SKM-1 treated with dmso at 0.1 percent for 144 hours (cell line): Measurements from ENCODE around the gene POLR2J3.
"Not testable (repeated sequence)": the region's sequence is repeated elsewhere in the genome, so short reads cannot be mapped to it uniquely, and the experiment has no call there.

Experiments used
- DNase-seq: peaks from one replicate; lab custom pipeline; 2025; ENCODE audit not compliant: unreplicated experiment; lab: John Stamatoyannopoulos, UW

The POLR2J3 gene

DNA sequence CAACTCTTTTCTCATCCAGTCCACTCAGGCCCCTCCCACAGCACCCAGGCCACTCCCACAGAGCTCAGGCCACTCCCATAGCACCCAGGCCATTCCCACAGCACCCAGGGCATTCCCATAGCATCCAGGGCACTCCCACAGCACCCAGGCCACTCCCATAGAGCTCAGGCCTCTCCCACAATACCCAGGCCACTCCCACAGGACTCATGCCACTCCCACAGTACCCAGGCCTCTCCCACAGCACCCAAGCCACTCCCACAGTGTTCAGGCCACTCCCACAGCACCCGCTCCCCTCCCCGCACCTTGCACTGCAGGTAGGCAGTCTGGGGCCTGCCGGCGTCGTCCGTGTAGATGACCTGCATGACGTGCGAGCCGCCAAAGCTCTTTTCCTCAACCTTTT is 17.5 kb upstream of the POLR2J3 start:
- not testable (repeated sequence) for DNase-seq

DNA sequence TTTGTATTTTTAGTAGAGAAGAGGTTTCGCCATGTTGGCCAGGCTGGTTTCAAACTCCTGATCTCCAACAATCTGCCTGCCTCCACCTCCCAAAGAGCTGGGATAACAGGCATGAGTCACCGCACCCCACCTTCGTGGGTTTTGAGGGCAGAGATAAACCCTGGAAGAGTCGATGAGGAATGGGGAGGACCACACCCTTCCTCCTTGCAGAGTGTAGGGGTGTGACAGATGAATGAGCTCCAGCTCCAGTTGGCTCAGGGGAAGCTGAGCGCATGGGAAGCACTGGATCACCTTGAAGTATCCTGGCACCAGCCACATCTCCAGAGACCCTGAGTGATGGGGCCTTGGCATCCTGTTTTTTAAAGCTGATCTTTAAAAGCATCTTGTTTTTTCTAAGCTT is 11.1 kb upstream of the POLR2J3 start:
- not testable (repeated sequence) for DNase-seq

DNA sequence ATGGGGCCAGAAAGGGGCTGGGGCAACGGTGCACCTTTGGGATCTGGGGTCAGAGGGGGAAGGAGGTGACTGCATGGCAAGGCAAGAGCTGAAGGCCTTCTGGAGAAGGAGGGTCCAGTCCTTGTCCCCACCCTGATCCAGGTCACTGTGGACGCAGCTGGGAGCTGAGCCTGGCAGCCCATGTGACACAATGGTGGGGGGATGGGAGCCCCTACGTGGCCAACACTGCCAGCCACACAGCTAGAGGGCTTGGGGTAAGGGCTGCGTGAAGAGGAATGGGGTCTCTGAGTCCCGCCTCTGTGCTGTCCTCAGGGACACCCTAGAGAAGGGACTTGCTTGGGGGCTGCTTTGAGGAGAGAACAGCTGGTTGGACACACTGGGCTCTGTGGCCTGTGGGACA is 9.3 kb upstream of the POLR2J3 start:
- not testable (repeated sequence) for DNase-seq

DNA sequence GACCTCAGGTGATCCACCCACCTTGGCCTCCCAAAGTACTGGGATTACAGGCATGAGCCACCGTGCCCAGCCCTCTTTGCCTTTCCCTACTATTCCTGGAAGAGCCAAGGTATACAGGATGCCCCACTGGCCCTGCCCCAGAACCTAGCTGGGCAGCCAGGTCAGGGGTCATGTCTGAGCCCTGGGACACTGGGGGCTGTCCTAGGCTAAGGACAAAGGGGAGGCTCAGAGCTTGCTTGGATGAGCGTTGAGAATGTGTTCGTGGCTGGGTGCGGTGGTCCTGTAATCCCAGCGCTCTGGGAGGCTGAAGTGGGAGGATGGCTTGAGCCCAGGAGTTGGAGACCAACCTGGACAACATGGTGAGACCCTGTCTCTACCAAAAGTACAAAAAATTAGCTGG is 6.1 kb upstream of the POLR2J3 start:
- not testable (repeated sequence) for DNase-seq

DNA sequence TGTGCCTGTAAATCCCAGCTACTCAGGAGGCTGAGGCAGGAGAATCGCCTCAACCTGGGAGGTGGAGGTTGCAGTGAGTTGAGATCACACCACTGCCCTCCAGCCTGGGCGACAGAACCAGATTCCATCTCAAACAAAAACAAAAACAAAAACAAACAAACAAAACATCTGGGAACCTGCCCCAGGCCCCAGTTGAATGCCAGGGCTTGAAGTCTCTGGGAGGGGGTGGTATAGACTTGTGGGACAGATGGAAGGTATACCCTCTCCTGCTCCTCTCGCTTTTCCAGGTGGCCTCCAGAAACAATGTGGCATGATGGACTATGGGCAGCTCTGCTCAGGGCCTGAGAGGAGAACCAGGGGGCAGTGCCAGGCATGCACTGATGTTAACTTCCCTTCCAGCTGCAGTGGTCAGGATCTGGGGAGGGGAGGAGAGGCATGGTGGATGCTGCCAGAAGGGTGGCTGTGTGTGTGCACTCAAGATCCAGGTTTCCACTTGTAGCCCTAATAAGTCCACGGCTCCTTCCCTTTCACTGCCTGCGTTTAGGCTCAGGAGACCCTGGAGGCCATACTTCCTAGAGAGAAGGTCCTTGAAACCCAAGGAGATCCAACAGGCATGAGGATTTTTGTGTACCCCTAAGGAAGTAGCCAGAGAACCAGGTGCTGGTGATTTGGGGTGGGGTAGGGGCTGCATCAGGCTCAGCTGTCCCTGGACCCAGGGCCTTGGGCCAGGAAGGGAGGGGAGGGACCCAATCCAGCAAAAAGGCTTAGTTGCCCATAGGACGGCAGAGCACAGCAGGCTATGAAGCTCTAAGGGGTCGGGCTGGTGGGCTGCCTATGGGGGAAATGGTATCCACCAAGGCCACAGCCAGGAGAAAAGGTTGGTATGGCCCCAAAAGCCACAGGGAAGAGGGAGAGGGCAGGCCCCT is 5.2 kb upstream of the POLR2J3 start:
- not testable (repeated sequence) for DNase-seq

DNA sequence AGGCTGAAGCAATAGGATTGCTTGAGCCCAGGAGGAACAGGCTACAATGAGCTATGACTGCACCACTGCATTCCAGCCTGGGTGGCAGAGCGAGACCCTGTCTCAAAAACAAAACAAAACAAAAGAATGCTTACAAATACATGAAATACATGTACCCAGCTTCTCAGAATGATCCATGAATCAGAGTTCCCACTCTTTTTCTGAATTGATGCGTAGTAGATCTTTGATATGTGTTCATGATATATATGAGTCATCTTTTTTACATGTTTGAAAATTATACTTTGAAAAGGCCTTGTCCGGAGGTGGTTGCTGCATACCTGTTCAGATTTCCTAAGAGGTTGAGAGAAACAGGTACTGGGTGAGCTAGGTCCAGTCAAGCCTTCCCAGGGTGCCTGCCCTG is 4.0 kb upstream of the POLR2J3 start:
- not testable (repeated sequence) for DNase-seq

DNA sequence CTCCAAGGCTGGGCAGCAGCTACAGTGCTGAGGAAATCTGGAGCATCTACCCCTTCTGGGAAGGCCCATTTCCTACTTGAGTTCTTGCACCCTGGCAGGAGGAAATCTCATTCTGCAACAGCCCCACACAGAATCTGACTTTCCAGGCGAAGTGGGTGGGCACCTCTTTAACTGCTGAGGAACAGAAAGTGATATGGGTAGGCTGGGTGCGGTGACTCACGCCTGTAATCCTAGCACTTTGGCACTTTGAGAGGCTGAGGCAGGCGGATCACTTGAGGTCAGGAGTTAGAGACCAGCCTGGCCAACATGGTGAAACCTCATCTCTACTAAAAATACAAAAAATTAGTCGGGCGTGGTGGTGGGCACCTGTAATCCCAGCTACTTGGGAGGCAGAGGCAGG is 2.2 kb upstream of the POLR2J3 start:
- DNase-seq, result not testable (repeated sequence)

DNA sequence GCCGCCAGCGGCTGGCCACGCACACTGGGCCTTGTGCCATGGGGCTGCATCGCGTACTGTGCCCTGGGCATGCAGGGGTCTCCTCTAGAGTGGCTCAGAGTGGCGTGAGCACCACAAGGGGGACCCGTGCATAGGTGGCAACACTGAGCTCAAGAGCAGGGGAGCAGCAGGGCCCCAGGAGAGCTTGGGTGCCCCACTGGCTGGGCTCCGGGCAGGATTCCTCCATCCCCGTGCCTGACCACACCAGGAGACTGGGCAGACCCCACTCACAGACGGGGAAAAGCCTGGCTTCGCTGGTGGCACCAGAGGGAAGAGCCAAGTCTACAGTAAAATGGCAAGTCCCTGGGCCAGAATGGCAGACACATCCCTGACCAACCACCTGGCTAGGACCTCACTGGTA is 3.8 kb downstream of the POLR2J3 start:
- DNase-seq, result not testable (repeated sequence)

DNA sequence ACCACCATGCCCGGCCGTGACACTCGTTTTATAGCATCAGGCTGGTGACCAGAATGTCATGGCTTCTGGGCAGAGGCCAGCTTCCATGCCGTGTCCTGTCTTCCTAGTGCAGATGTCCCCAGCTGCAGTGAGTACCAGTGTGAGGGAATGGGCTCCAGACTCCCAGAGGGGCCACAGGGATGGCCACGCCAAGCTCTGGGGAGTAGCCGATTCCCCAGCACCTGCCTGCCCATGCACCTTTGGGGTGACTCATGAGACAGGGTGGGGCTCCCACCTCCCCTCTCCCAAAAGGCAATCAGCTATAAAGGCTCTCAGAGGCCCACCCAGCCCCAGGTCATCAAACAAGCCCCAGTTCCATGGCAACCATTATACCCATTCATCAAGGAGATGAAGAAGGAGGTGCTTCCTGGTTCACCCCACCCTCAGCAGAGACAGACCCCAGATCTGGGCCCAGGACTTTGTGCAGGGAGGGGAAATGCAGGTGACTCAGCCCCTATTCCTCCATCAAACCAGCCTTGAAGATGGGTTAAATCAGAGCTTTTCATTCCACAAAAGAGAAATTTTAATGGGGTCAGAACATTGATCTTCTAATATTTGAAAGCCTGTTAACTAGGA is 21.5 kb downstream of the POLR2J3 start, which contains the start of gene SPDYE2:
Gene SPDYE2 (plus strand): TSS at position 419 of the 615 bp plus-strand sequence. CDS start 2,030 bp downstream, outside the sequence.
- DNase-seq, result not testable (repeated sequence)

DNA sequence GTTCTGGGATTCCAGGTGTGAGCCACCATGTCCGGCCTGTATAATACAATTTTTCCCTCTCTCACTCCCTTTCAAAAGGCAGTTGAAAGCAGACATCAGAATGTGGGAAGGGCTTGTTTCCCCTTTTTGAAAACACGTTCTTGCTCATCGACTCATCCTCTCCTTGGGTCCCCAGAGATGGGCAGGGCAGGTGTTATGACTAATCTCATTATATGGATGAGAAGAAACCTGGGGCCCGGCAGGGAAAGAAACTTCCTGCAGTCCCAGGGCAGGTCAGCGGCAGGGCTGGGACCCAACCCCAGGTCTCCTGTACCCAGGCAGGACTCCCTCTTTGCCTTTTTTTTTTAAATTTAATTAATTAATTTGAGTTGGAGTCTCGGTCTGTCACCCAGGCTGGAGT is 26.0 kb downstream of the POLR2J3 start:
- not testable (repeated sequence) for DNase-seq

DNA sequence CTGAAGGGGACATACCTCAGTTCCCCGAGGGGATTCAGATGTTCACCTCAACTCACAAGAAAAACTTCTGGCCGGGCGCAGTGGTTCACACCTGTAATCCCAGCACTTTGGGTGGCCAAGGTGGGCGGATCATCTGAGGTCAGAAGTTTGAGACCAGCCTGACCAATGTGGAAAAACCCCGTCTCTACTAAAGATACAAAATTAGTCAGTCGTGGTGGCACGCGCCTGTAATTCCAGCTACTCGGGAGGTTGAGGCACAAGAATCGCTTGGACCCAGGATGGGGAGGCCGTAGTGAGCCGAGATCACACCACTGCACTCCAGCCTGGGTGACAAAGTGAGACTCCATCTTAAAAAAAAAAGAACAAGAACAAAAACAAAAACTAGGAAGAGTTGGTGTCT is 27.1 kb downstream of the POLR2J3 start:
- not testable (repeated sequence) for DNase-seq

DNA sequence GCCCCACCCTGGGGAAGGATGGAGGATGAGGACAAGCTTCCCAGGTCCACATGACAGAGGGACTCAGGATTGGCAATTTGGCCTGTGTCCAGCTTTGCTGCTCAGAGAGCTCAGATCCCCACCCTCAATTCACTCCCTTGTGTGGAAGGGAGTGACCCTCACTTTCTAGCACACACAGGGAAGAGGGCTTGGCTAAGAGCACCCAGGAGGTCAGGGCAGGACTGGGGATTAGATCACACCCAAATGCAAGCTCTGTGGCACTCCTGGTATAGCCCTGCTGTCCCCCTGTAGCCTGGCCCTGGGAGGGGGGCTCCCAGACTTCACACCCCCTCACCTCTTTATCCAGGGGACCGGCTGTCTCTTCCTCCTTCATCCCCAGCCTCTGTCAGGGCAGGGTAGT is 28.0 kb downstream of the POLR2J3 start:
- not testable (repeated sequence) for DNase-seq

DNA sequence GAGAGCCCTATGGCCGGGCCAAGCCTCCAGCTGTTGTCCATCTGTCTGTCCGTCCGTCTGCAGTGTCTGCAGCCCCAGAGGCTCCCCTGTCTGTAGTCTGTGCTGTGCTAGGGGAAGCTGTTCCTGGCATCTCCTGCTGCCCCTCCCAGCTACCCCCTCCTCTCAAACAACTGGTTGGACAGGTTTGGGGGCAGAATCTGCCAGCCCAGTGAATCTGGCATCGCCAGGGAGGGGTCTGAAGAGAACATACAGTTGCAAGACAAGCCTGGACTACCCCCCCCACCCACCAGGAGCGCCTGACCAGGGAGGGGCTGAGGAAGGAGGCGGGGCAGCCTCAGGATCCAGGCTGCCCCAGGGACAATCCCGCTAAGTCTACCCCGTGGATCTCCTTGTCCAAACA is 28.8 kb downstream of the POLR2J3 start, which contains the start of gene UPK3BL2:
Gene UPK3BL2 (minus strand): TSS at position 101 of the 400 bp plus-strand sequence. CDS start 60 bp downstream, at position 41.
- not testable (repeated sequence) for DNase-seq

DNA sequence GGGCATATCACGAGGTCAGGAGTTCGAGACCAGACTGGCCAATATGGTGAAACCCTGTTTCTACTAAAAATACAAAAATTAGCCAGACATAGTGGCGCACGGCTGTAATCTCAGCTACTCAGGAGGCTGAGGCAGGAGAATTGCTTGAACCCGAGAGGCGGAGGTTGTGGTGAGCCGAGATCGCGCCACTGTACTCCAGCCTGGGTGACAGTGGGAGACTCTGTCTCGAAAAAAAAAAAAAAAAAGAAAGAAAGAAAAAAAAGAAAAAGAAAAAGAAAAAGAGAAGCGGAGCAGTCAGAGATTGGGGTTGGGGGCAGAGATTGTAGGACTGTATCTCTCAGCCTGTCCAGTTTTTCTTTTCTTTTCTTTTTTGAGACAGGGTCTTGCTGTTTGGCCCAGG is 29.6 kb downstream of the POLR2J3 start:
- not testable (repeated sequence) for DNase-seq

DNA sequence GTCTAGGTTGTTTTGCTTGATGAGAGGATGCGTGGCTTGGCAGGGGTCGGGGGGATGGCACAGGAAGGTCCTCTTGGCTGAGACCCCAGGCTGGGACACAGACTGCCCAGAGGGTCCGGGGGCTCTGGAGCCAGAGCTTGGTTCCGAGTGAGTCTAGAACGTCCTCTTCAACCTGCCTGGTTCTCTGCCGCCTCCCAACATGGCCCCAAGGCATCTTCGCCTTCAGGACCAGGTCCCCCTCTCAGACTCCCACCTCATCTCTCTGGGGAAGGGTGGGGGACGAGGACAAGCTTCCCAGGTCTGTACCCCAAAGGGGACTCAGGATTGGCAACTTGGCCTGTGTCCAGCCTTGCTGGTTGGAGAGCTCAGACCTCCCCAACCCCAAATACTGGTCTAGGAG is 30.3 kb downstream of the POLR2J3 start:
- DNase-seq, result not testable (repeated sequence)

DNA sequence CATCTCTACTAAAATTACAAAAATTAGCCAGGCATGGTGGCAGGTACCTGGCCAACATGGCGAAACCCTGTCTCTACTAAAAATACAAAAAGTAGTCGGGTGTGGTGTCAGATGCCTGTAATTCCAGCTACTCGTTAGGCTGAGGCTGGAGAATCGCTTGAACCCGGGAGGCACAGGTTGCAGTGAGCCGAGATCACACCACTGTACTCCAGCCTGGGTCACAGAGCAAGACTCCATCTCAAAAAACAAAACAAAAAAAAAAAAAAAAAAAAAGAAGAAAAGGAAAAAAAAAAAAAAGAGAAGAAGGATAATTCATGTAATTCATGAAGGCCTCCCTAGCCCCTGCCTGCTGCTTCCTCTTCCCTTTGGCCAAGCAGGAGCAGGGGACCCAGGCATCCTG is 31.8 kb downstream of the POLR2J3 start:
- DNase-seq, result not testable (repeated sequence)

DNA sequence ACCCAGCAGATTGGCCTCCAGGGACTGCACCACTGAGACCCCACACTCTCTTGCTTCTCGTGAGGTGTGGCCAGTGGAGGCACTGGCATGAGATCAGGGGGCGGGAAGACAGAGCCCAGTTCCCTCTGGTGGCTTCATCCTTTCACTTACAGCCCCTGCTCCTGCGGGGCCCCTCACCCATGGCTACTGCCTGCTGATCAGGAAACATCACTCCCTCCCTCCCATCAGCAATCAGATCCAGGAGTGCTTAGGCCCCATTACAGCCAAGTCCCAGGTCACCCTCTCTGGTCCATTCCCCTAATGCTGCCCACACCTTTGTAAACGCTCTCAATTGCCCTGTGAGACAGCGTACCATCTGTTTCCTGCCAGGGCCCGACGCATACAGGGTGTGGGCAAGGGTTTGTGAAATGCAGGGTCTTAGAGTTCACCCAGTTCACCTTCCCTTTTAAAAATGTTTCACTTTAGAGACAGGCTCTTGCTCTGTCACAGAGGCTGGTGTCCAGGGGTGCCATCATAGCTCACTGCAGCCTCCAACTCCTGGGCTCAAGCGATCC is 37.2 kb downstream of the POLR2J3 start:
- not testable (repeated sequence) for DNase-seq

DNA sequence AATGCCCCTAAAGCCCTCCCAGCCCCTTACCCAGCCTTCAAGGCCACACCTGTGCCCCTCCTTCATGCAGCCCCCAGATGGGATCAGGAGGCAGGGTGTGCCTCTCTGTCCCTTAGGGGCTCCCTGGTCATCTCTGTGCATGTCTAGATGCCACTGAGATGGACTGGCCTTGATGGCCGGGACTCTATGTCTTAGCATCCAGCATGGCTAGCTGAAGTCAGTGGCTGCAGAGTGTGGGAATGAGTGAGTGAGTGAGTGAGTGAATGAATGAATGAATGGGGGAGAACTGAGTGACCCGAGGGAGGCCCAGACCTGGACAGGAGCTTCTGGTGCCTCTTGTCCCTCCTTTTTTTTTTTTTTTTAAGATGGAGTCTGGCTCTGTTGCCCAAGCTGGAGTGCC is 40.3 kb downstream of the POLR2J3 start:
- not testable (repeated sequence) for DNase-seq

DNA sequence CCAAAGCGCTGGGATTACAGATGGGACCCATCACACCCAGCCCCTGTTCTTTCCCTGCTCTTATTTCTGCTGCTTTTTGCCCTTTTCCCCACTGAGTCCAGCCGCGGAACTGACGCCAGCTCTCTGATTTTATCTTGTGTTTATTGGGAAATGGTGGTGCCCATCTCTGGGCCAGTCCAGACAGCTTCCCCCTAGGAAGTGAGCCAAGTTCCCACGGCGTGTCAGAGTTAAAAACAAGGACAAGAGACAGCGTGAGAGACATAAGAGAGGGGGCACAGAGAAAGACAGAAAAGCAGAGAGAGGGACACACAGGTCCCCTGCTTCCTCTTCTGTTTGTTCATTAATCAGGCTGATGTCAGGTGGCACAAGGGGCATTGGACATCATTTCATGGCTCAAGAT is 40.8 kb downstream of the POLR2J3 start:
- not testable (repeated sequence) for DNase-seq

DNA sequence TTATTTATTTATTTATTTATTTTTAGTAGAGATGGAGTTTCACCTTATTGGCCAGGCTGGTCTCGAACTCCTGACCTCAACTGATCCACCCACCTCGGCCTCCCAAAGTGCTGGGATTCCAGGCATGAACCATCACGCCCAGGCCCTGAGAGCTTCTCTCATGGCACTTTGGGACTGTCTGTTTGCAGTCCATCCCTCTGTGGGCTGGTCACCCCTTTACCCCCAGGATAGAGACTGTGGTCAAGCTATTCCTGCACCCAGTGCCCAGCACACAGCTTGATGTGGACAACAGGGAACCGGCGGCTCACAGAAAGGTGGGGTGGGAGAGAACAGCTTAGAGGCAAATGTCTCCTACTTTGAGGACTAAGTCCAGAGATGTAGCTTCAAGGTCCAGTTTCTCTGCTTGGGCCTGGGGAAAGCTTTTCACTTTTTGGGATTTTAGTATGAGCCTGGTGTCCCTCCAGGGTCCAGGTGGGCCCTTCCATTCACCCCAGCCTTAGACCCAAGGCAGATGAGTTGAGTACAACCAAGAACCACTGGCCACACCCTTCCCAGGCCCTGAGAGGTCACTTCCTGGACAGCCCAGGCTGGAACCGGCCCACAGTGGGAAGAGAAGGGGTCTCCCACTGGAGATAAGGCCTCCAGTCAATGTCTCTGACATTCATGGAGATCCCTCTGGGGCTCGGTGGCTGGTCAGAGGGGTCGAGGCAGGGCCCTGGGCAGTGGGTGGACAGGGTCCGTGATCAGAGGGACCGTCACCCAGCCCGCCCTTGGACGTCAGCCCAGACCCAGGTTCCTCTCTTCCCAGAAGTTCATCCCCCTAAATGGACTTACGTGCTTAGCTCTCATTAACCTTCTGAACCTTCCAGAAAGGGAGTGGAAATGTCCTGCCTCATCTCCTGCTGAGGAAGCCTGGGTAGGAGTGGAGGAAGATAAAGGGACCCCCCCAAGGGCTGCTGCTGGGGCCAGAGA is 44.3 kb downstream of the POLR2J3 start:
- not testable (repeated sequence) for DNase-seq
